IMR-90 (cell line): ENCODE data around the gene IQCM. TPM values are rescaled to one million over a fixed set of nuclear protein-coding genes. Genes with fewer than 3 reads are reported as not detected.
A peak's percentile ranks its signal among the peaks of the same experiment; 100 is the strongest.

ENCODE experiments used
- ATAC-seq: fragments of 200-7000 bp; cut with Tn5 transposase; 2 replicates; pipeline ENCODE4 v1.9.1; 2020; ENCODE audit warnings: low read depth, mild to moderate bottlenecking, moderate library complexity
- BruUV-seq: library from RNA; stranded (reverse); fragments of 400-500 nt; replicated peaks from 2 replicates; lab custom pipeline; 2021; lab: Mats Ljungman, UMichigan
- CTCF ChIA-PET: fragments of 300-600 bp; formaldehyde crosslinking; extraction: SDS; loops from one replicate; lab custom pipeline; 2021; ENCODE audit warnings: antibody characterized with exemption; lab: Yijun Ruan, JAX
- POLR2A ChIA-PET: fragments of 300-600 bp; sonication (Branson Sonifier 250); formaldehyde crosslinking; loops from one replicate; lab custom pipeline; 2022; ENCODE audit warnings: antibody characterized with exemption; ENCODE audit not compliant: unreplicated experiment; lab: Charles Lee
- DNase-seq: peaks from one replicate; pipeline ENCODE4 v3.0.0; 2013
- H2AFZ ChIP-seq: replicated peaks from 2 replicates; pipeline ENCODE3; 2013; ENCODE audit warnings: low read length, mild to moderate bottlenecking; ENCODE audit not compliant: poor library complexity
- H2AK5ac ChIP-seq: 2 replicates; pipeline ENCODE4 v1.6.1; 2013; ENCODE audit warnings: low read depth, low read length, inconsistent platforms
- H2AK9ac ChIP-seq: replicated peaks from 2 replicates; pipeline ENCODE3; 2013; ENCODE audit warnings: mild to moderate bottlenecking, low read depth, low read length, moderate library complexity; ENCODE audit not compliant: poor library complexity
- H2BK120ac ChIP-seq: 2 replicates; pipeline ENCODE4 v1.6.1; 2013; ENCODE audit warnings: low read depth, low read length, inconsistent platforms
- H2BK15ac ChIP-seq: 3 replicates; pipeline ENCODE4 v1.6.1; 2013; ENCODE audit warnings: low read depth, low read length, inconsistent platforms
- H2BK20ac ChIP-seq: 2 replicates; pipeline ENCODE4 v1.6.1; 2013; ENCODE audit warnings: low read depth, mild to moderate bottlenecking, inconsistent platforms, low read length, moderate library complexity
- H2BK5ac ChIP-seq: 2 replicates; pipeline ENCODE4 v1.6.1; 2013; ENCODE audit warnings: mild to moderate bottlenecking, low read depth, low read length, inconsistent platforms; ENCODE audit not compliant: poor library complexity, severe bottlenecking
- H3K14ac ChIP-seq: replicated peaks from 2 replicates; pipeline ENCODE4 v1.6.1; 2013; ENCODE audit warnings: low read depth, low read length, inconsistent platforms
- H3K18ac ChIP-seq: 2 replicates; pipeline ENCODE4 v1.6.1; 2013; ENCODE audit warnings: low read depth, low read length, control low read depth
- H3K23ac ChIP-seq: 2 replicates; pipeline ENCODE4 v1.6.1; 2013; ENCODE audit warnings: low read depth, low read length, inconsistent platforms
- H3K27ac ChIP-seq: 2 replicates; pipeline ENCODE4 v1.5.1; 2013; ENCODE audit warnings: mild to moderate bottlenecking, control low read depth, low read length; ENCODE audit not compliant: insufficient read depth
- H3K27me3 ChIP-seq: 2 replicates; pipeline ENCODE4 v1.6.1; 2013; ENCODE audit warnings: low read length; ENCODE audit not compliant: control insufficient read depth, insufficient read depth
- H3K36me3 ChIP-seq: 2 replicates; pipeline ENCODE4 v1.6.1; 2013; ENCODE audit warnings: low read length, mixed read lengths; ENCODE audit not compliant: control insufficient read depth, insufficient read depth
- H3K4ac ChIP-seq: 2 replicates; pipeline ENCODE4 v1.6.1; 2013; ENCODE audit warnings: low read depth, low read length, inconsistent platforms
- H3K4me1 ChIP-seq: 2 replicates; pipeline ENCODE4 v1.6.1; 2013; ENCODE audit warnings: low read length, mixed read lengths; ENCODE audit not compliant: control insufficient read depth, insufficient read depth
- H3K4me2 ChIP-seq: 2 replicates; pipeline ENCODE4 v1.6.1; 2013; ENCODE audit warnings: low read depth, mild to moderate bottlenecking, control low read depth, low read length, moderate library complexity
- H3K4me3 ChIP-seq: 2 replicates; pipeline ENCODE4 v1.5.1; 2013; ENCODE audit warnings: low read depth, mild to moderate bottlenecking, control low read depth, low read length, moderate library complexity; ENCODE audit not compliant: insufficient read depth
- H3K56ac ChIP-seq: 2 replicates; pipeline ENCODE4 v1.6.1; 2013; ENCODE audit warnings: low read length, inconsistent platforms; ENCODE audit not compliant: insufficient read depth; ENCODE audit errors: extremely low read depth
- H3K79me1 ChIP-seq, 2 experiments: 2 replicates each; pipeline ENCODE4 v1.6.1; 2013; ENCODE audit warnings: low read length in 2 of 2, inconsistent platforms in 1 of 2, low read depth in 1 of 2
- H3K9ac ChIP-seq: 2 replicates; pipeline ENCODE4 v1.6.1; 2013; ENCODE audit warnings: low read depth, low read length, control low read depth
- H3K9me1 ChIP-seq: 2 replicates; pipeline ENCODE4 v1.6.1; 2013; ENCODE audit warnings: low read length, inconsistent platforms; ENCODE audit not compliant: insufficient read depth
- H3K9me3 ChIP-seq: 2 replicates; pipeline ENCODE4 v1.6.1; 2013; ENCODE audit warnings: low read length; ENCODE audit not compliant: control insufficient read depth, insufficient read depth
- H4K20me1 ChIP-seq: 2 replicates; pipeline ENCODE4 v1.6.1; 2013; ENCODE audit warnings: low read length, inconsistent platforms; ENCODE audit not compliant: insufficient read depth
- H4K5ac ChIP-seq: 2 replicates; pipeline ENCODE4 v1.6.1; 2013; ENCODE audit warnings: mild to moderate bottlenecking, low read depth, low read length, control low read depth
- H4K8ac ChIP-seq, 2 experiments: 2 replicates each; pipeline ENCODE4 v1.6.1; 2013; ENCODE audit warnings: low read depth in 2 of 2, low read length in 2 of 2, control low read depth in 1 of 2, inconsistent platforms in 1 of 2
- H4K91ac ChIP-seq: 2 replicates; pipeline ENCODE4 v1.6.1; 2013; ENCODE audit warnings: low read depth, low read length, inconsistent platforms; ENCODE audit not compliant: insufficient read depth
- BHLHE40 ChIP-seq: fragments of 150-350 bp; IDR thresholded peaks from 2 replicates; pipeline ENCODE4 v1.6.1; 2016; ENCODE audit warnings: mild to moderate bottlenecking, low read depth, low read length
- MAFK ChIP-seq: IDR thresholded peaks from 2 replicates; pipeline ENCODE4 v1.6.1; 2012; ENCODE audit warnings: low read depth, low read length, improper control_type of control experiment
- WGBS, 2 experiments: methylation state at CpG; one replicate each; pipeline versions ENCODE4 v1.1.5 to v1.1.7; 2013; ENCODE audit warnings: missing lambda C conversion rate in 2 of 2; ENCODE audit not compliant: insufficient read length in 1 of 2; ENCODE audit errors: extremely low coverage in 2 of 2; 5-methylcytosine and 5-hydroxymethylcytosine counted together
- dilution Hi-C: fragments of 300-500 bp; cut with HindIII; formaldehyde crosslinking; loops from one replicate; pipeline ENCODE4 v1.14.3; 2018; ENCODE audit warnings: low sequenced_read_pairs; ENCODE audit not compliant: unreplicated experiment
- in situ Hi-C: fragments of 300-500 bp; cut with MboI; formaldehyde crosslinking; loops from 3 replicates; pipeline ENCODE4 v1.14.3; 2019; ENCODE audit warnings: low sequenced_read_pairs, inconsistent platforms, mixed read lengths
- intact Hi-C: fragments of 100-400 bp; cut with micrococcal nuclease; formaldehyde crosslinking; loops from 2 replicates; pipeline ENCODE4 v1.10.0; 2022
- polyA plus RNA-seq, 3 experiments: library from polyadenylated mRNA; depleted of rRNA; stranded (reverse); fragments of >200 nt; gene quantifications; 2 replicates each; pipeline ENCODE4 v1.2.3, GENCODE V29; 2012; ENCODE audit warnings: low replicate concordance in 1 of 3
- total RNA-seq: library from RNA; depleted of rRNA; stranded (reverse); fragments of >200 nt; gene quantifications from 2 replicates; pipeline ENCODE4 v1.2.3, GENCODE V29; 2012

IQCM gene
- total and polyA plus RNA-seq, 2 of the 4 experiments (the other 2 are of a cell fraction), result not detected

GRCh38 chr4:149738156-149738555 is 77.5 kb downstream of the IQCM start:
- no peak overlapping the region for H4K5ac ChIP-seq
- no peaks in the 10 kb centered on the region for H3K9me1 ChIP-seq
- no TSS peak for BruUV-seq
- ATAC-seq (no peak), DNase-seq (no peak)
- no peak overlapping the region for H2BK120ac ChIP-seq
- H3K4ac ChIP-seq, result no peak overlapping the region
- no peak overlapping the region for H2AK9ac ChIP-seq
- no peak overlapping the region for H3K9ac ChIP-seq
- no peak overlapping the region for H3K56ac ChIP-seq
- H2BK20ac ChIP-seq, result no peak overlapping the region
- no CpG with 5 or more reads among the region's 7 CpGs for WGBS, 2 experiments
- dilution Hi-C loops (no loop called here), in situ Hi-C loops (no loop called here), intact Hi-C loops (no loop called here)
- no peak overlapping the region for H3K14ac ChIP-seq
- H3K4me3 ChIP-seq, result no peak overlapping the region
- H4K20me1 ChIP-seq, result no peaks in the 10 kb centered on the region
- H3K4me1 ChIP-seq, result no peaks in the 10 kb centered on the region
- no peak overlapping the region for H4K91ac ChIP-seq
- no peaks in the 10 kb centered on the region for H3K9me3 ChIP-seq
- H3K36me3 ChIP-seq, result no peaks in the 10 kb centered on the region
- no peak overlapping the region for H2AK5ac ChIP-seq
- no peak overlapping the region for H4K8ac ChIP-seq
- H2AFZ ChIP-seq, result peak overlapping the region; percentile 28
- no peaks in the 10 kb centered on the region for H3K27me3 ChIP-seq
- H3K18ac ChIP-seq, result no peak overlapping the region
- H3K27ac ChIP-seq, result no peak overlapping the region
- POLR2A ChIA-PET, result no interaction called here
- H2BK5ac ChIP-seq, result no peak overlapping the region
- no peak overlapping the region for H3K23ac ChIP-seq
- H3K79me1 ChIP-seq, result no peaks in the 10 kb centered on the region
- H2BK15ac ChIP-seq, result no peak overlapping the region
- H3K4me2 ChIP-seq, result no peak overlapping the region
- peak; percentile 73 for TF ChIP-seq MAFK
- no peak for TF ChIP-seq BHLHE40
- CTCF ChIA-PET, result no interaction called here
